Fibroblast of upper back skin (primary cell): ENCODE data around the gene MICAL1.
"Not testable (repeated sequence)": the region's sequence is repeated elsewhere in the genome, so short reads cannot be mapped to it uniquely, and the experiment has no call there.

ENCODE experiments used
- DNase-seq: peaks from one replicate; pipeline ENCODE4 v3.0.0-alpha.2; 2013

The MICAL1 gene

GRCh38 chr6:109477725-109478124, 22.2 kb upstream of the MICAL1 start:
- no peak for DNase-seq

- DNase-seq: no peak
Measured at GRCh38 chr6:109477184-109477583, 21.6 kb upstream of the MICAL1 start.

- DNase-seq: no peak
Measured at GRCh38 chr6:109475625-109476024, 20.1 kb upstream of the MICAL1 start.

DNA sequence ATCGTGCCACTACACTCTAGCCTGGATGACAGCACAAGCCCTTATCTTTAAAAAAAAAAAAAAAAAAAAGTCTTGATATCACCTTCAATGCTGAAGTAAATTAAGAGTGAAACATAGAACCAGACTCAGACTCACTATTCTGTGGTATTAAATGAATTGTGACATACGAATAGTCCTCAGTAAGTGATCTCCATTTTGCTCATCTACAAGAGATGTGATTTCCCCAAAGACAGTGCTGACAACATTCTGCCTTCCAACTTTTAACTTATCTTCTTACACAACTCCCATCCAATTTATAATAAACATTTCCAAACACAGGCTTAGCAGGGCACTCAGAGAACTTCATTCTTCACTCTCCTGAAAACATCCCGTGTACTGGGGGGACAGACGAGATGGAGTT, 19.4 kb upstream of the MICAL1 start:
- DNase-seq: no peak

GRCh38 chr6:109473120-109473519, 17.5 kb upstream of the MICAL1 start:
- no peak for DNase-seq

- DNase-seq: no peak
Measured at GRCh38 chr6:109472132-109472995, 16.8 kb upstream of the MICAL1 start.

- no peak for DNase-seq
Measured at GRCh38 chr6:109471105-109471810, 15.7 kb upstream of the MICAL1 start.

- DNase-seq: no peak
Measured at GRCh38 chr6:109469591-109470189, 14.1 kb upstream of the MICAL1 start.

DNA sequence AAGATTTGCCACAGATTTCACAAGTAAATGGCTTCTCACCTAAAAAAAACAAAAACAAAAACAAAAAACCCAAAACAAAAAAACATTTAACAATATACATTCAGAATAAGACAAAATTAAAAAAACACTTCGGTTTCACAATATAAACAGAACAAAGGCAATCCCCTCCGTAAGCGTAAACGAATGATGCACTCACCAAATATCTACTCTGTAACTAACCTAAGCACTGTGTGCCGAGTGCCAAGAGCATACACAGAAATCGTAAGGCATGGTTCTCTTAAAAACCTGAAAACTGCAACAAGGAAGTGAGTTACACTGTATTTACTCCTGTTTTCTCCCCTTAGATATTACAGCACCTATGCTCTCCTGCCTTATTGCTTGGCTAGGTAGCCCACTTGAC, 12.1 kb upstream of the MICAL1 start:
- DNase-seq: no peak

GRCh38 chr6:109466212-109466923, 10.8 kb upstream of the MICAL1 start:
- DNase-seq: no peak

DNA sequence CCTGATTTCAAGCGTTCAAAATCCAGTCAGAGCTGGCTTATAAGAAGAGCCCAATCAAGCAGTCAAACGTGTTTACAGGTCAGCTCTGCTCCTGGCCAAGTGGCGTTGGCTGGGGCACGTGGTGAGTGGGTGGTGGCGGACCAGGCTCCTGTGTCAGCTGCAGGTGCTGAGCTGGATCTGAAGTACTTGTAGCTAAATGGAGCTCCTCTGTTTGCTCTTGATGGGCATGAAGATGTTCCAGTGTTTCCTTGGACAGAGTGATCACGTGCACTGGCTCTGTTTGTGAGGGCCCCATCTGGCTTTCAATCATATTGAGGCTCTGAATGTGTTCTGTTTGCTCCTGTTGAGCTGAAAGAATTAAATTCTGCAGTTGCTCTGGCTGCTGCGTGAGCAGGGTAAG, 10.2 kb upstream of the MICAL1 start:
- no peak for DNase-seq

- DNase-seq: no peak
Measured at GRCh38 chr6:109461733-109462526, 6.4 kb upstream of the MICAL1 start.

- not testable (repeated sequence) for DNase-seq
Measured at GRCh38 chr6:109461205-109461604, 5.6 kb upstream of the MICAL1 start.

- no peak for DNase-seq
Measured at GRCh38 chr6:109460161-109460829, 4.7 kb upstream of the MICAL1 start.

DNA sequence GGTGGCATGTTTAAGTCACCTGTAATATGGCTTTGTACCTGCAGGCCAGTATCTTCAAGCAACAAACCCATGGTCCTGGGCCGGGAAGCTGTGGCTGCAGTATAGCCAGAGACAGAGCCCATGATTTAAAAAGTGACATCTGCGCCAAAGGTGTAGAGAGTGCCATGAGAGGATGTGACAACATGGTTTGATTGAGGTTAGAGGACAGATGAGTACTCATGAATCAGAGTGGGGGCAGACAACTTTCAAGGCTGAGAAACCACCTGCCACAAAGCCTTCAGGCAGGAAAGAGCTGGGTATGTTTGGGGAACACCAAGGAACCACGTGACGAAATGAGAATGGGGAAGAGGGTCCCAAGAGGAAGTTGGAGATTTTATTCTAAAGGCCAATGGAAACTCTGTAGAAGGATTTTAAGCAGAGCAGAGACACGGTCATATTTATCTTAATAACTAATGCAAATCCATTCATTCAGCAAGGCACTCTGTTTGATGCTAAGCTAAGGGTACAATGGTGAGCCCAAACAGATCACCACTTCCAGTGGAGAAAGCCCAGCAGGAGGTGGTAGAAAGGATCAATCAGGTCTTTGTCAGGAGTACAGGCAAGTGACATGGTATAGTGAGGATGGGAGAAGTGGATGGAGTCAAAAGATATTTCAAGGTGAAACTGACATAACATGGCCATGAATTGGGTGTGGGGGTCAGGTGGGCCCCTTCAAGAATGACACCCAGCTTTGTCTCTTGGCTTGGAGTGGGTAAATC, 3.4 kb upstream of the MICAL1 start:
- DNase-seq: no peak

DNA sequence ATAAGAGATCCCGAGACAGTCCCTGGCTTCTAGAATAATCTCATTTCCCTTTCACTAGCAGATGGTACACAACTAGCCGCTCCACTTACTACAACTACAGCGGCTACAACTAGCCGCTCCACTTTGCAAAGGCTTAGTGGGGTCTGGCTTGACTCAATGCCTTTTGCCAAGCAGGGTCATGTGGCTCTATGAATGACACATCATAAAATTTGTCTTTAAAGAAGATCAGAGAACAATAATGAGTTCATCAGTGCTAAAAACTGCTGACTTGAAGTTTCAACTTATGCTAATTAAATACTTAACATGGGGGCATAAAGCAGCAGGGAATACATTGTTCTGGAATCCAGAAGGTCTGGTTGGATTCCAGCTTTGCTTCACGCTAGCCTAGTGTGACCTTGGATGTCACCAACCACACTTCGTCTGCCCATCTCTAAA, 2.0 kb upstream of the MICAL1 start:
- no peak for DNase-seq

DNA sequence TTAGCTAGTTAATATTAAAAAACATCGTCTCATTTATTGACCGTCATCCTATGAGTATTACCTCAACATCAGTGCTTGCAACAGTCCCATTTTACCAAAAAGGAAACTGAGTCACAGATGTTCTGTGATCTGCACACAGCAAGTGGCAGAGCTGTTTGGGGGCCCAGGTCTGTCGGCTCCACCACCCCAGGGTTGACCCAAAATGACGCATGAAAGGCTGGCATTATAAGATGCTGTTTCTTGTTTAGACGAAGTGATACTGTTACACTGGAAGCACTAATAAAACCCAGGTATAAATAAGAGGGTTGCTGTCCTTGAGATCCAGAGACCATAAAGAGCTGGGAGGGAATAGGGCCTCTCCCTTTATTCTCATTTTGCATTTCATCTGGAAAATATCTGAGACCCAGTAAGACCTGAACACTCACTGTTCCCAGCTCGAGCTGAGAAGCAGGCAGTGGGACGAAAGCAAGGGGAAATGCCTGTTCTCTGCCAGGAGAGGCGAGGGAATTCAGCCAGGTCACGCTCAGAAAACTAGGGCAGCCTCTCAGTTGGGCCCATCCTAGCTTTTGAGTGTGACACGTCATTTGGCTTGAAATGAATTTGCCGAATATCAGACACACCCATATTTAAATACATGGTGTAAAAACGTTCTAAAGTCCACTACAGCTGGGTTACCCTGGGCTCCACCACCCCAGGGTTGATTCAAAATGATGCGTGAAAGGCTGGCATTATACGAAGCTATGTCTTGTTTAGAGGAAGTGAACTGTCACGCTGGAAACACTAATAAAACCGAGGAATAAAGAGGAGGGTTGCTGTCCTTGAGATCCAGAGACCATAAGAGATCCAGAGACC, 1.4 kb upstream of the MICAL1 start:
- no peak for DNase-seq

- DNase-seq: no peak
Measured at GRCh38 chr6:109456111-109456583, 575 bp upstream of the MICAL1 start.

GRCh38 chr6:109454496-109455436, 806 bp downstream of the MICAL1 start:
- DNase-seq: no peak
